ENCODE data around the gene PPP2R2C. TPM values are rescaled to one million over a fixed set of nuclear protein-coding genes. Genes with fewer than 3 reads are reported as not detected.

Gene PPP2R2C
- polyA plus RNA-seq, 4 donors, result 0.16 to 2.3 (median 0.81) TPM; not detected in 1

DNA sequence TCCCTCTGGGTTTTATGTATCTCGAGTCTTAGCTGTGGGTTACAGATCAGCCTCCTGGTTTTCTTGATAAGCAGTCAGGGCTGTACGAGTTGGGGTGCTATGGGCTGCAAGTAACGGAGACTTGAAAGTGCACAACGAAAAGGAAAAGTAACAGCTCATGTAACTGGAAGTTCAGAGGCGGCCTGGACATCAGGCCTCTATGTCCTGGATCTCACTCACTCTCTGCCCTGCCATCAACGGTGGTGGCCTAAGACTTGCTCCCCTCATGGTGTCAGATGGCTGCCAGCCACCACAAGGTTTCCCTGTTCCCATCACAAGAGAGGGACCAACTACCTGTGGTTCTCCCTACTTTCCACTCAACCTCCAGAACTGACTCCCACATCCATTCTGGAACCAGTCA is 4.8 kb downstream of the PPP2R2C start:
- no peak for FAIRE-seq
- H3K27me3 ChIP-seq (ENCODE audit: control insufficient read depth in 3 of 3, insufficient read depth in 3 of 3, low read length in 3 of 3), result peaks cover 12 to 29% (median 16%) of the 10 kb centered on the region in 3 donors
- 60 to 76% (median 65%) methylated on average over 6 of the region's 6 CpGs for WGBS, 3 donors
- H3K4me3 ChIP-seq (ENCODE audit: low read depth in 1 of 3, low read length in 3 of 3), result no peak overlapping the region
- H3K36me3 ChIP-seq (ENCODE audit: control insufficient read depth in 3 of 3, insufficient read depth in 2 of 3, low read depth in 1 of 3, low read length in 3 of 3), result no peaks in the 10 kb centered on the region
- no peak for DNase-seq
- H3K4me1 ChIP-seq (ENCODE audit: control insufficient read depth in 3 of 3, insufficient read depth in 2 of 3, low read depth in 1 of 3, low read length in 2 of 3), result no peaks in the 10 kb centered on the region
- H3K9me3 ChIP-seq (ENCODE audit: control insufficient read depth in 2 of 2, insufficient read depth in 1 of 2, low read depth in 1 of 2, low read length in 1 of 2), result no peaks in the 10 kb centered on the region
- H3K27ac ChIP-seq (ENCODE audit: low read depth in 1 of 3, low read length in 2 of 3), result no peak overlapping the region

DNA sequence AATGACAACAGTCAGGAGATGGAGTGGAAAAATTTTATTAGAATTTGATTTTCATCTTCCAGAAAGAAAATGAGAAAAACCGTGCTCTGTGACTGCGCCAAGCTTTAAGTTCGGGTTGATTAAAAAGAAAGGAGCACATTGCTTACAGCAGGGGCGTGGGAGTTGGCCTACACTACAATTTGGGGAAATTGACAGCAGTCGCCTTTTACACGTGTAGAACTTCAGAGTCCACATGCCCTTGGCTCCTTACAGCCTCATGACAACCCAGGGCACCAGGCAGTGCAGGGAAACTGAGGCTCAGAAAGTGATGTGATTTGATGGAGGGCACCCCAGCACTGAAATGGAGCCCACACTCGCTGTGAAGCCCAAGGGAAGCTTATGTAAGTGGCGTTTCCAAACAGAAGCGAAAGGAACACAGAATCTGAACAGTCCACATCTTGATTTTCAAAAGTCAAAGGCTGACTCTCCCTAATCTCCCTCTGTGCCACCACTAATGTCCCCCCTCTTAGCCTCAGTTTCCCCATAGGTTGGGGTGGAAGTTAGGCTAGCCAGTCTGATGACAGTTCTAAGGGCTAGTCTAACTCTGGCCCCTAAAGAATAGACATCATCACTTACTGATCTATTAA is 5.5 kb downstream of the PPP2R2C start:
- 59 to 76% (median 65%) methylated on average over 9 of the region's 9 CpGs for WGBS, 3 donors
- DNase-seq (no peak), FAIRE-seq (no peak)
- Histone ChIP-seq H3K36me3 (ENCODE audit: control insufficient read depth in 3 of 3, insufficient read depth in 2 of 3, low read depth in 1 of 3, low read length in 3 of 3) (no peaks in the 10 kb centered on the region), H3K27me3 (ENCODE audit: control insufficient read depth in 3 of 3, insufficient read depth in 3 of 3, low read length in 3 of 3) (peaks cover 10 to 29% (median 16%) of the 10 kb centered on the region in 3 donors), H3K9me3 (ENCODE audit: control insufficient read depth in 2 of 2, insufficient read depth in 1 of 2, low read depth in 1 of 2, low read length in 1 of 2) (no peaks in the 10 kb centered on the region), H3K27ac (ENCODE audit: low read depth in 1 of 3, low read length in 2 of 3) (no peak overlapping the region), H3K4me1 (ENCODE audit: control insufficient read depth in 3 of 3, insufficient read depth in 2 of 3, low read depth in 1 of 3, low read length in 2 of 3) (no peaks in the 10 kb centered on the region), H3K4me3 (ENCODE audit: low read depth in 1 of 3, low read length in 3 of 3) (no peak overlapping the region)

DNA sequence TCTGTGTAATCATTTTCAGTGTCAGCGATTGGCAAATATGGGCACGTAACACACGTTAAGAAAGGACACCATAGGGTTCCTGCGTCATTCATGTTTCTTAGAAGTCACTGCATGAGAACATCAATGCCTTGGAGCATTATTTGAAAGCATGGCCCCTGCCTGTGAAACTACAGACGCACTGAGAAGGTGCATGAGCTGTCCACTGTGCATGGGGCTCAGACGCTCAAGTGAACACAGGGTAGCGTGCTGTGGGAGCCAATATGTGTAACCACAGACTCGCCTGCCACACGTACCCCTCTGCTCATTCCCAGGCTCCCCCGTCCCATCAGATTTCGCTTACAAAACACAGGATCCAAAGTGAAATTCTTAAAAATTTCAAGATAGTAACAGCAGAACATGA is 6.5 kb downstream of the PPP2R2C start:
- Histone ChIP-seq H3K27ac (ENCODE audit: low read depth in 1 of 3, low read length in 2 of 3) (no peak overlapping the region), H3K27me3 (ENCODE audit: control insufficient read depth in 3 of 3, insufficient read depth in 3 of 3, low read length in 3 of 3) (peaks cover 6 to 23% (median 13%) of the 10 kb centered on the region in 3 donors), H3K9me3 (ENCODE audit: control insufficient read depth in 2 of 2, insufficient read depth in 1 of 2, low read depth in 1 of 2, low read length in 1 of 2) (no peaks in the 10 kb centered on the region), H3K36me3 (ENCODE audit: control insufficient read depth in 3 of 3, insufficient read depth in 2 of 3, low read depth in 1 of 3, low read length in 3 of 3) (no peaks in the 10 kb centered on the region), H3K4me3 (ENCODE audit: low read depth in 1 of 3, low read length in 3 of 3) (no peak overlapping the region), H3K4me1 (ENCODE audit: control insufficient read depth in 3 of 3, insufficient read depth in 2 of 3, low read depth in 1 of 3, low read length in 2 of 3) (no peaks in the 10 kb centered on the region)
- WGBS, 3 donors, result 83 to 84% (median 84%) methylated on average over 11 of the region's 11 CpGs
- DNase-seq (no peak), FAIRE-seq (no peak)

DNA sequence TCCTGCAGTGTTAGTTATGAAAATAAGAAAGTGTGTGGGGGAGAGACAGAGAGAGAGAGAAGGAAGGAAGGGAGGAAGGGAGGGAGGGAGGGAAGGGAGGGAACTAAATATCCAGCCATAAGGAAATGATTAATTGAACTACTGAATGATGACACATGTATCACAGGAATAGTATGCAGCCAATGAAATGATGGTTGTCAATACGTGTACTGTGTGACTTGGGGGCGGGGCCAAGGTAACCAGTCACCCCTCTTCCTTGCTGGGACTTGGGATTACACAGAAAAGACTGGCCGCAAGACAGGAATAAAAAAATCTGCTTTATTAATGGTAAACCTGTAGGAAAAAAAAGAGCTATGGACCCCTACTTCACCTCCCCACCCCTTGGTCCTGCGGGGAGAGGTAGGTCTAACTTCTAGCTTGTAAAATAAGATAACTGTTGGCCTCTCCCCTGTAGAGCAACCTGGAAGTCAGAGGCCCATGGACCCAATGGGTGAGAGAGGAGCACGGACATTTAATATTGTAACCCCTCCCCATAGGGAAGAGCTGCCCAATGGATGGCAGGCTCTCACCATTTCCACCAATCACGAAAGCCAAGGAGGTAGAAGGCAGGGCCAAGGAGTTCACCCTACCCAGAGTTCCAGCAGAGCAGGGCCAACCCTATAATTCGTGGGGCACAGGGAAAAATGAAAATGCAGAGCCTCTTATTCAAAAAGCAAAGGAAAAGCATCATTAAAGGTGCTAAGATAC is 7.4 kb downstream of the PPP2R2C start:
- DNase-seq (no peak), FAIRE-seq (no peak)
- H3K4me1 ChIP-seq (ENCODE audit: control insufficient read depth in 3 of 3, insufficient read depth in 2 of 3, low read depth in 1 of 3, low read length in 2 of 3), result no peaks in the 10 kb centered on the region
- H3K27me3 ChIP-seq (ENCODE audit: control insufficient read depth in 3 of 3, insufficient read depth in 3 of 3, low read length in 3 of 3), result peaks cover 0 to 18% (median 11%) of the 10 kb centered on the region in 3 donors
- 55 to 73% (median 63%) methylated on average over 7 of the region's 7 CpGs for WGBS, 3 donors
- H3K27ac ChIP-seq (ENCODE audit: low read depth in 1 of 3, low read length in 2 of 3), result no peak overlapping the region
- H3K9me3 ChIP-seq (ENCODE audit: control insufficient read depth in 2 of 2, insufficient read depth in 1 of 2, low read depth in 1 of 2, low read length in 1 of 2), result no peaks in the 10 kb centered on the region
- no peaks in the 10 kb centered on the region for H3K36me3 ChIP-seq (ENCODE audit: control insufficient read depth in 3 of 3, insufficient read depth in 2 of 3, low read depth in 1 of 3, low read length in 3 of 3)
- H3K4me3 ChIP-seq (ENCODE audit: low read depth in 1 of 3, low read length in 3 of 3), result no peak overlapping the region

DNA sequence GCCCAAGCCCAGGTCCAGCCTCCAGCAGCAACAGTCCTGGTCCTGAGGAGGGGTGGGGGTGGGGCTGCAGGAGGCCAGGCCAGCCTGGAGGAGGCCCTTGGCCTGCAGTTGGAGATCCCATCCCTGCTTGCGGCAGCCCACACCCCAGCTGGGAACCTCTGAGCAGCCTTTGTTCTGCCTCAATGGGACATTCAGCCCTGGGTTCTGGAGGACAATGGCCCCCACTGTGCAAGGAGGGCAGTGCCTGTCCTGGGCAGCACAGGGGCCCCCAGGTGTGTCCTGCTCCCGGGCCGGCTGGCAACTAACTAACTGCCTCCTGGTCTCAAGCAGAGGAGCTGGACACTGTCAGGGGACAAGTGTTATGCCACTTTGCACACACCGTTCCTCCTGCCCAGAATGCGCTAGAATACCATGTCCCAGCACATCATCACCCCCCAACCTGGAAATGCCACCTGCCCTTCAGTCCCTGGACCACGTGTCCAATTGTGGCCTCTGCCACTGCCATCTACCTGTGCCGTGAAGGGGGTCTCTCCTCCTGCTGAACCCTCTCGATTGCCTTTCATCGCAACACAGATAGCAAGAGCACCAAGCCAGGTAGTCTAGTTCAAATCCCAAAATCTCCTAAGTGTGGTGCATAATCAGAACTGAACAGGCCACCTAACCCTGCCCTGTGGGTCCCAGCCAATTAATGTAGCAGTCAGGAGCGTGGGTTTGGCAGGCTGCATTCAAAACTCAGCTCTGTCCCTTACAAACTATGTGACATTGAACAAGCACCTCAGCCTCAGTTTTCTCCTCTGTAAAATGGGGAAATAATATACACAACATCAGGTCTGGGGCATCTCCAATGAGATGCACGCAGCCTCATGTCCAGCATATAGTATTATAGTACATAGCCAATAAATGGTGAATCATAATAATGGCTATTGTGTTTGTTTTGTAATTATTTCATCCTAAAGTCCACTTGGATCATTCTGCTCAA is 8.8 kb downstream of the PPP2R2C start:
- peaks cover 0 to 8% (median 4%) of the 10 kb centered on the region in 3 donors for H3K27me3 ChIP-seq (ENCODE audit: control insufficient read depth in 3 of 3, insufficient read depth in 3 of 3, low read length in 3 of 3)
- 55 to 72% (median 57%) methylated on average over 8 to 11 of the region's 11 CpGs for WGBS, 3 donors
- H3K36me3 ChIP-seq (ENCODE audit: control insufficient read depth in 3 of 3, insufficient read depth in 2 of 3, low read depth in 1 of 3, low read length in 3 of 3), result no peaks in the 10 kb centered on the region
- DNase-seq (no peak), FAIRE-seq (no peak)
- no peaks in the 10 kb centered on the region for H3K4me1 ChIP-seq (ENCODE audit: control insufficient read depth in 3 of 3, insufficient read depth in 2 of 3, low read depth in 1 of 3, low read length in 2 of 3)
- H3K27ac ChIP-seq (ENCODE audit: low read depth in 1 of 3, low read length in 2 of 3), result no peak overlapping the region
- peaks cover 0 to under 1% of the 10 kb centered on the region in 2 donors for H3K9me3 ChIP-seq (ENCODE audit: control insufficient read depth in 2 of 2, insufficient read depth in 1 of 2, low read depth in 1 of 2, low read length in 1 of 2)
- H3K4me3 ChIP-seq (ENCODE audit: low read depth in 1 of 3, low read length in 3 of 3), result no peak overlapping the region

- Histone ChIP-seq H3K27me3 (ENCODE audit: control insufficient read depth in 3 of 3, insufficient read depth in 3 of 3, low read length in 3 of 3) (peaks cover 0 to 4% (median 0%) of the 10 kb centered on the region in 3 donors), H3K27ac (ENCODE audit: low read depth in 1 of 3, low read length in 2 of 3) (no peak overlapping the region), H3K4me1 (ENCODE audit: control insufficient read depth in 3 of 3, insufficient read depth in 2 of 3, low read depth in 1 of 3, low read length in 2 of 3) (no peaks in the 10 kb centered on the region), H3K36me3 (ENCODE audit: control insufficient read depth in 3 of 3, insufficient read depth in 2 of 3, low read depth in 1 of 3, low read length in 3 of 3) (no peaks in the 10 kb centered on the region), H3K9me3 (ENCODE audit: control insufficient read depth in 2 of 2, insufficient read depth in 1 of 2, low read depth in 1 of 2, low read length in 1 of 2) (peaks cover 0 to 2% of the 10 kb centered on the region in 2 donors), H3K4me3 (ENCODE audit: low read depth in 1 of 3, low read length in 3 of 3) (no peak overlapping the region)
- WGBS, 3 donors, result 64 to 81% (median 75%) methylated on average over 9 of the region's 9 CpGs
- FAIRE-seq (no peak), DNase-seq (no peak)
These were observed 10.9 kb downstream of the PPP2R2C start for GRCh38 chr4:6461301-6462165.

GRCh38 chr4:6460876-6461275 is 11.5 kb downstream of the PPP2R2C start:
- no peak for DNase-seq
- Histone ChIP-seq H3K4me1 (ENCODE audit: control insufficient read depth in 3 of 3, insufficient read depth in 2 of 3, low read depth in 1 of 3, low read length in 2 of 3) (no peaks in the 10 kb centered on the region), H3K27me3 (ENCODE audit: control insufficient read depth in 3 of 3, insufficient read depth in 3 of 3, low read length in 3 of 3) (peaks cover 0 to 4% (median 0%) of the 10 kb centered on the region in 3 donors), H3K27ac (ENCODE audit: low read depth in 1 of 3, low read length in 2 of 3) (no peak overlapping the region), H3K4me3 (ENCODE audit: low read depth in 1 of 3, low read length in 3 of 3) (no peak overlapping the region), H3K9me3 (ENCODE audit: control insufficient read depth in 2 of 2, insufficient read depth in 1 of 2, low read depth in 1 of 2, low read length in 1 of 2) (peaks cover 0 to 2% of the 10 kb centered on the region in 2 donors), H3K36me3 (ENCODE audit: control insufficient read depth in 3 of 3, insufficient read depth in 2 of 3, low read depth in 1 of 3, low read length in 3 of 3) (no peaks in the 10 kb centered on the region)
- WGBS, 3 donors, result 51 to 66% (median 60%) methylated on average over 9 of the region's 9 CpGs
- FAIRE-seq, result no peak
